GM23248 (cell line): ENCODE data around the gene OCSTAMP.

Source experiments
- EZH2 ChIP-seq: fragments of 200-600 bp; sonication (generic); IDR thresholded peaks from 2 replicates; pipeline ENCODE4 v1.6.1; 2018; ENCODE audit warnings: antibody characterized with exemption, mild to moderate bottlenecking; ENCODE audit not compliant: insufficient read depth, poor library complexity, severe bottlenecking
- EZH2phosphoT487 ChIP-seq: fragments of 200-600 bp; sonication (generic); IDR thresholded peaks from 2 replicates; pipeline ENCODE4 v1.6.1; 2018; ENCODE audit warnings: antibody characterized with exemption, moderate library complexity, mild to moderate bottlenecking, low read depth; ENCODE audit not compliant: insufficient read depth

DNA sequence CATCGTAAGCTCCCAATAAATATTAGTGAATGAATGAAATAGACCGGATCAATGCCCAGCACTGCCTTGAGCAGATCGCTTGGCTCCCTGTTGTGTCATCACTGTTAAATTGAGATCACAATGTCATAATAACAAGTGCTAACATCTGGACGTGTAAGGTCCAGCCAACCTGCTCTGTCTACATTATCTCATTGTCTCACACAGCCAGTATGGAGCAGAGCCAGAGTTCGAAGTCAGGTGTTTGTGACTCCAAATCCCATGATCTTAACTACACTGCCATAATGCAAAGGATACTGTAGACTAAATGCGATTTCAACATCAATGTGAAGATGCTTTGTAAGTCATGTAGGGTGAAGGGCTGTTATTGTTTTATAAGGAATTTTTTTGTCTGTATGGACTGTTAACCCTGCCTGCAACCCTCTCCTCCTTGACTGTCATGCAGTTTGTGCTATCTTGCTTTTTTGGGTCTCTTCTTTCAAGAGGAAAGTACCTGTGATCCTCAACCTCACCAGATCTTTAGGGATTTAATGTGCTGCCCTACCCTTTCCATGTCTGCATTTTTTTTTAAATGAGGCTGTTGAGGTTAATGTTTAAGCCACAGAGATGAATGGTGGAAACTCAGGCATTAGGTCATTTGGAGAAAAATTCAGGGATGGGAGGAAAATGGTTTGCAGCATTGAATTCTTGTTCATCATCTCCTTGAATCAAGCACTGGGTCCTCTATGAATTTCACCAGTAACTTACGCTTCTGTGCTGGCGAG, 49.0 kb upstream of the OCSTAMP start:
- no peak for TF ChIP-seq EZH2phosphoT487
- no peak for TF ChIP-seq EZH2
